GM19324 (cell line): Measurements from ENCODE around the gene PER3.
"Not testable (repeated sequence)": the region's sequence is repeated elsewhere in the genome, so short reads cannot be mapped to it uniquely, and the experiment has no call there.

Experiments
- ATAC-seq: cut with Tn5 transposase; IDR thresholded peaks from one replicate; pipeline ENCODE4 v1.9.1; 2021; ENCODE audit warnings: mild to moderate bottlenecking, moderate library complexity; ENCODE audit not compliant: unreplicated experiment, low FRiP score

Gene PER3

DNA sequence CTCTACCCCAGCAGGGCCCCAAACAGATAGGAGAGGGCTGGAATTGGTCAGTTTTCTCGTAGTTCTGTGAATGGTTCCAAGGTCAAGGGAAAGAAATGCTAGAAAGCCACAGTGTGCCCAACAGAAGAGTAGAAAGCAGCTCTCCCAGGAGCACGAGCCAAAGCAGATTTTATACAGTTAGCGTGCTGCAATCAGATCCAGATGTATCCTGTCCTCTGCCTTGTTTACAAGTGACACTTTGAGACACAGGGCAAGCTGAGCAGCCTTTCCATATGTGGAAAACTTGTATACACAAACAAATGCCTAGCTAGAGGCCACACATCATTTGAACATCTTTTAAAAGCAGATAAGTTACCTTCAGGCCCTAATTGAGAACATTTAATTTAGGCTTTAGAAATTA, 6.5 kb upstream of the PER3 start:
- ATAC-seq, result no peak

DNA sequence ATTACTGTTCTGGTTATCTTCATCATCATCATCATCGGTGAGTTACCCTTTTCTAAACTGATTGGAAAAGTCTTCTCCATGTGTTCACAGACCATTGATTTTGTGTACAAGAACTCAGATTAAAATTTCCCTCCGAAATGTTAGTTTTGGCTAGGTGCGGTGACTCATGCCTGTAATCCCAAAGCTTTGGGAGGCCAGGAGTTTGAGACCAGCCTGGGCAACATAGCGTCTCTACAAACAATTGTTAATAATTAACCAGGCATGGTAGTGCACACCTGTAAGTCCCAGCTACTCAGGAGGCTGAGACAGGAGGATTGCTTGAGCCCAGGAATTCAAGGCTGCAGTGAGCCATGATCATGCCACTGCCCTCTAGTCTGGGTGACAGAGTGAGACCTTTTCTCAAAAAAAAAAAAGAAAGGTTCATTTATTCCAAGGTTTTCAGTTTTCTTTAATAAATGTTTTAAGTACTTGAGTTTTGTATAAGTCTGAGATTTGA, 5.9 kb upstream of the PER3 start:
- ATAC-seq, result no peak

DNA sequence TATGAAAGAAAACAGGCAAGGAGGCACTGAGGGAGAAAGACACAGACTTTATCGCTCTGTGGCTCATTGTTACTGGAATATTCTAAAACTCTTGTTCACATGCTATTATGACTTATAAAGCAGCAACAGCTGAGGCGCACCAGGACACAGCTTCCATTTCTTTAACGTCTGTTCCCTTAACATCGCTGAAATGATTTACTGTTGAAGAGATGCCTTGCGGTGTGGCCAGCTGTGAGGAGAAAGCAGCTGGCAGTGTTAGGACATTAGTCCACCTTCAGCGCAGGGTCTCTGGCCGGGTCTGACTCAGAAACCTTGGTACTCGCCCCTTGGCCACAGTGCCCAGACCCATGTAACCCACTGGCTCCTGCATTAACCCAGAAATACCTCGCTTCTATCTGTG, 3.1 kb upstream of the PER3 start:
- ATAC-seq, result no peak

DNA sequence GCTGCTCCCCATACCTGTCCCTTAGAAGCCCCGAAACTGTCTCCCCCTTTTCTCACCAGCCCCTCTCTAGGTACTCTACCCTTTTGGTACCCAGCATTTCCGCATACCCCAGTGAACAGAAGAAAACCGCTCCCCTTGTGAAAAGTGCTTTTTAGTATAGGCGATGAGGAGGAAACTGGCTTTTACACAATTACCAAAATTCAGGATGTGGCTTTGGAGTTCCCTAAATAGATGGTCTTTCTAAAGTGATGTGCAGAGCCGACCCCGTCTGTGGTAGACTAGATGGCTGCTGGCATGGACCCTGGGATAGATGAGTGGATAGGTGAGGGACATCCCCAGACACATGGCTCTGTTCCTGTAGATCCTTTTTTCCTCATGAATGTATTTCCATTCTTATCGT, 2.6 kb upstream of the PER3 start:
- ATAC-seq, result no peak

DNA sequence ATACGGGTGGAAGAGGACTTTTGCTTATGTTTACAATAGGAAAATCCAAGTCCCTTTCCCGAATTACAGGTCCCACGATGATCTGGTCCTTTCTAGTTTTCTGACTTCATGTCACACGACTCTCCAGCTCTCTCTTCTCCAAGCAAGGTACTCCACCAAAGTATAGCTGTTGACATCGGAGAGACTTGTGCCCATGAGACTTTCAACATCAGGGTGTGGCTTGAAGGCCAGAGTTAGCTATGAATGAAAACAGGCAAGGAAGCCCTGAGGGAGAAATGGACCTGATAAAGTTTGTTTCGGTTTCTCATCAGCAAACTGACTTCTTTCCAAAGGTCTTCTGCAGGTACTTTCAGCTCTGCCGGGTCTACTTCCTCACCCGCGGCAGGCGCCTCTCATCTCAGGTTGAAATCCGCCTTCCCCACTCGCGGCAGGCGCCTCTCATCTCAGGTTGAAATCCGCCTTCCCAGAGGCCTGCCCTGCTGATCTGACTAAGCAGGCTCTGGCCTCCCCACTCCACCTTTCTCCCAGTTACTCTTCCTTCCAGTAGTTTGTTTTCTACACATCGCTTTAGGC, 2.1 kb upstream of the PER3 start:
- no peak for ATAC-seq

DNA sequence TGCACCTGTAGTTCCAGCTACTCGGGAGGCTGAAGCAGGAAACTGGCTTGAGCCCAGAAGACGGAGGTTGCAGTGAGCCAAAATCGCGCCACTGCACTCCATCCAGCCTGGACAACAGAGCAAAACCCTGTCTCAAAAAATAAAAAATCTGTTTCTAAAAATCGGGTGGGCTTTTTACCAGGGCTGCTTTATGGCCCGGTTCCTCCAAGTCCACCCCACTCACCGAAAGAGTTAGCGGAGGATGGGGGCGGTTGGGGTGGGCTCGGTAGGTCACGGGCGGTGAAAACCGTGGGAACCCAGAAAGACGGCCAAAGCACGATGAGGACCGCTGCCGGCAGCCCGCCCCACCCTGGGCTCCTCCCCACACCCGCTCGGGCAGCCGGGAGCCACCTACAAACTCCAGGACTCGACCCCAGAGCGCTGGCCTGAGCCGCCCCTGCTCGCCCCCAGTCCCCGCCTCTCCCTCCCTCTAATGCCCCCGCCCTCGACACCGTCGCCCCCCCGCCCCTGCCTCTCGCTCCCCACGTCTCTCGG, 846 bp upstream of the PER3 start:
- no peak for ATAC-seq

DNA sequence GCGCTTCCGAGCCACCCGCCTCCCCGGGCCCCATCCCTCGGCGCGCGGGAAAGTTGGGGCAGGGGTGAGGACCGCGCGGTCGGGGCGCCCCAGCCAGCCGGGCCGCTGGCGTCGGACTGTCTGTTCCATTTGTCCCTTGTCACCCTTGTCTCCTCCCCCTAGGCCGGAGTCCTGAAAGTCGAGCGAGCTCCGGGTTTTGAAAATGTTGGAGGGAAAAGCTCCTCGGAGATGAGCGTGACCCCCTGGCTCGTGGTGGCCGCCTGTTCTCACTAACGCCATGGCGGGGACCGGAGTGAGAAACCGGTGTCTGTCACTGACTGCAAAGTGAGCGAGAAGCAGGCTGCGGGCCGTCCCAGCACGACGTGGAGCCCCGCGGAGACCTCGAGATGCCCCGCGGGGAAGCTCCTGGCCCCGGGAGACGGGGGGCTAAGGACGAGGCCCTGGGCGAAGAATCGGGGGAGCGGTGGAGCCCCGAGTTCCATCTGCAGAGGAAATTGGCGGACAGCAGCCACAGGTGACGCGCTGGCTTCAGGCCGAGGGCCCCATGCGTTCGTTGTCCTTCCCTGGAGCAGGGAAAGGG, 491 bp downstream of the PER3 start:
- ATAC-seq, result no peak

DNA sequence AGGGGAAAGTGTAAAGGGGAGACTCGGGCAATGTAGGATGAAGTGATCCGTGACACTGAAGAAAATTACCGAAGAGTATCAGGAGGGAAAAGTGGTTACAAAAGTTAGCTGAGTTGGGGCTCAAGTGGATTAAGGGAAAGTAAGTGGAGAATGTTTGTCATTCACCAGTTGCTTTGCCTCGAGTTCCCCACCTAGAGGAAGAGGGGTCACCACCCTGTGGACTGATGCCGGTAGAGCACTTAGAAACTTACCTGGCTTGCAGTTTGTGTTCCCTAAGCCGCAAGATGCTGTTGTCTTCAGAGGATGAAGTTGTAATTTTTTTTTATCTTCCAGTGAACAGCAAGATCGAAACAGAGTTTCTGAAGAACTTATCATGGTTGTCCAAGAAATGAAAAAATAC, 1.0 kb downstream of the PER3 start:
- ATAC-seq, result no peak

DNA sequence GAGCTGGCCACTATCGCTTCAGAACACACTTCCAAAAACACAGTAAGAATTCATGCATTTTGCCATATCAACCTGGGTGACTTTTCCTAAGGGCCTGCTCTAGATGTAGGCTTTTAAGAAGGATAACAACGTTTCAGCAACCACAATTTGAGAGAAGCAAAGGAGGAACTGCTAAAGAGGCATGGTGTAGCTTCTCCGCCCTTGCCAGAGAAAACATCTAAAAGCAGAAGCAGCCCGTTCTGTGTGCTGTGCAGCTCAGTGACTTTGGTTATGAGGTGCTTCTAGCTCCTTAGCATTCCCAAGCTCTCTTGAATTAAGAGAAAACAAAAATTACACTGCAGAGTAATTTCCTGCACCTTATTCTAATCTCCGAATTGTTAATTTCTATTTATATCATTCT, 2.7 kb downstream of the PER3 start:
- no peak for ATAC-seq

DNA sequence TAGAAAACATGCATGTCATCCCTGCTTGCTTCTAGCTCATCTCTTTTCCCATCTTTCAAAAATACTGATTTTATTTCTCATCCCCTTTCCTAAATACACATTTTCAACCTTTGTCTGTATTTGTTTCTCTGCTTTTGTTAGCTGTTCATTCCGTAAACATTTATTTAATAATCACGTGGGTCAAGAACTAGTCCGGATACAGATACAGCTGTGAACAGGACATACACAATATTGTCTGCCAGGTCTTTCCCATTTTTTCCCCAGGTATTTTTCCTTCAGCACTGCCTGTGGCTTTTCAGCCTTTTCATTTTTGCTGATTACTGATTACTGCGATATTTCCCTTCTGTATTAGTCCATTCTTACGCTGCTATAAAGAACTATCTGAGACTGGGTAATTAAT, 5.7 kb downstream of the PER3 start:
- no peak for ATAC-seq

DNA sequence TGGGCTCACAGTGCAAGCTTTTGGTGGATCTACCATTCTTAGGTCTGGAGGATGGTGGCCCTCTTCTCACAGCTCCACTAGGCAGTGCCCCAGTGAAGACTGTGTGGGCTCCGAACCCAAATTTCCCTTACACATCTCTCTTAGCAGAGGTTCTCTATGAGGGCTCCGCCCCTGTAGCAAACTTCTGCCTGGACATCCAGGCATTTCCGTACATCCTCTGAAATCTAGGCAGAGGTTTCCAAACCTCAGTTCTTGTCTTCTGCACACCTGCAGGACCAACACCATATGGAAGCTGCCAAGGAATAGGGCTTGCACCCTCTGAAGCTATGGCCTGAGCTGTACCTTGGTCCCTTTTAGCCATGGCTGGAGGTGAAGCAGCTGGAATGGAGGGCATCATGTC, 6.9 kb downstream of the PER3 start:
- not testable (repeated sequence) for ATAC-seq

DNA sequence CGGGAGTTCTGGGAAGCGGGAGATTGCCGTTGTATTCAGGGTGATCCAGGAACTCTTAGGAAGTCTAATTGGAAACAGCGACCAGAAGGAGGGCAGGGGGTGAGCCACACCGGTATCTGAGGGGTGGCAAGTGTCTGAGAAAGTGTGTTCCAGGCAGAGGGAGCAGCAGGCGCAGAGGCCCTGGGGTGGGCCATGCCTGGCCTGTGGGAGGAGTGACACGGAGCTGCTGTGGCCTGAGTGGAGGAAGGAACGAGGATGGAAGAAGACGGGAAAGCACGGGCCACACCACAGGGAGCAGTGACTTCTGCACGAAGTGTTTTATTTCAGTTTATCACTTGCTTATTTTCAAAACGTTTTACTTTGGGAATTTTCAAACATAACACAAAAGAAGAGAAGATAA, 11.3 kb downstream of the PER3 start:
- no peak for ATAC-seq

DNA sequence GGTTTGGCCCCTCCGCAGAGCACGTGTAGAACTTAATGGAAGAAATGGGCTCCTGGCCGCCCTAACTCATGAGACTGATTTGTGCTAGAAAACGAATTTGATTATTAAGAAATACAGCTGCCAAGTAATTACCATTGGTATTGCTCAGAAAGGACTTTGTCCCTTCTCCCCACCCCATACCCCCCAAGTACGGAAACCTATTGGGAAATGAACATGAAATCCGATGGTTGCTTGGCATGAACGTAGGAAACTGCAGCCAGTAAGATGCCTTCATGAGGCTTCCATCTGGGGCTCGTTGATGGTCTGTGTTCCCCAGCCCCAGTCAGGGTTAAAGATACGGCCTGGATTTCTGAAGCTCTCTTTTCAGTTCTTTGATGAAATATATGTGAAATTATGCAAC, 21.4 kb downstream of the PER3 start:
- no peak for ATAC-seq

DNA sequence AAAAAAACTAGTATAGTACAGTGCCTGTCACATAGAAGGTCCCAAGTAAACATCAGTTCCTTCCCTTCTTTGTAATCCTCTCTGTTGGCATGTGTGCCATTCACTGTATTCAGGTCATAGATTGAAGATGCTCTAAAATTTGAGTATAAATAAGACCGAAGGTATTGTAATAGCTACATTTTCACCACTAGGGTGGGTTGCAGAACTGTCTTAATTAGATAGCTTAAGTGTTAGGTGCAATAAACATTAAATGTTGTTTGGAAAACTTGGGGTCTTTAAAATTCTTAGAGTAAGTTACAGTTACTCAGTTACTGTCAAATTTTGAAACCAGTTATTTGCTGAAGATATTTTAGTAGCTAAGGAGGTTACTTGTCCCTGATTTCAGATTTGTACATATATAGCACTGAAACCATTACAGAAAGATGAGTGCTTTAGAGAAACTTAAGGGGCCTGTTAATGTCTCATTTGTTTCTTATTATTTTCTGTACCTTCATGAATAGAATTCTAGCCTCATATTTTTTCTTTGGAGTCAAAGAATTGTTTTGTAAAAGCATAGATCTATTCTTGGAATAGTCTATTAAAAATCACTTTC, 24.3 kb downstream of the PER3 start:
- ATAC-seq, result no peak

DNA sequence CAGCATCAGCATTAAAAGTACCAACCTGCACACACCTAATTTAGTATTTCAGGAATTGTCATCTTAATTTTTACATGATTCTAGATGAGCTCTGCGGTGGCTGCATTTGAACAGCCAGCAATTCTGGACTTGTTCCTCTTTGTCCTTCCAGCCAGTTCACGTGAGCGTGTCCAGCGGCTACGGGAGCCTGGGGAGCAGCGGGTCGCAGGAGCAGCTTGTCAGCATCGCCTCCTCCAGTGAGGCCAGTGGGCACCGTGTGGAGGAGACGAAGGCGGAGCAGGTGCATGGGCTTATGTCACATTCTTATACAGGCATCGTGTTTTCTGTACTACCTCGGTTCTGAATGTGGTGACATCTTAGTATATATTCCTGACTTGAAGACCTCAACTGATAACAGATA, 25.7 kb downstream of the PER3 start:
- ATAC-seq, result no peak

DNA sequence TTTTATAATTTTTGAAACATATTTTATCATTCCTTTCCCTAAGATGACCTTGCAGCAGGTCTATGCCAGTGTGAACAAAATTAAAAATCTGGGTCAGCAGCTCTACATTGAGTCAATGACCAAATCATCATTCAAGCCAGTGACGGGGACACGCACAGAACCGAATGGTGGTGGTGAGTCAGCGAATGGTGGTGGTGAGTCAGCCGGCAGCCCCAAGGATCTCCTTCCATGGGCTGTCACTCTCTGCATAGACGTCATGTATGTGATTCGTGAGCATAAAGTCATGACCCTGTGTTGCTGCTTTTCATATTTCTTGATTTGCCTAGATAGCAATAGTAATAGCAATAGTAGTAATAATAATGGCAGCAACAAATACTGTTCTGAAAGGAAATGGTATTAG, 26.3 kb downstream of the PER3 start:
- ATAC-seq, result no peak

DNA sequence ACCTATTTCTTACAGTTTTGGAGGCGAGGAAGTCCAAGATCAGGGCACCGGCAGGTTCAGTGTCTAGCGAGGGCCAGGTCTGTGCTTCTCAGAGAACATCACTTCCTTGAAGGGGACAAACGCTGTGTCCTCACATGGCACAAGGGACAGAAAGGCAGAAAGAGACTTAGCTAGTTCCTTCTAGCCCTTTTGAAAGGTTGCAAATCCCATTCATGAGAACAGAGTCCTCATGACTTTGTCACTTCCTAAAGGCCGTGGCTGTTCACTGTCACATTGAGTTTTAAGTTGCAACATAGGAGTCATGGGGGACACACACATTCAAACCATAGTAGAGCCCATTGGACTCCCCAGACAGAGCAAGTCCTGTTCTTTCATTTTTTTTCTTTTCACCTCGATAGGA, 27.4 kb downstream of the PER3 start:
- no peak for ATAC-seq

DNA sequence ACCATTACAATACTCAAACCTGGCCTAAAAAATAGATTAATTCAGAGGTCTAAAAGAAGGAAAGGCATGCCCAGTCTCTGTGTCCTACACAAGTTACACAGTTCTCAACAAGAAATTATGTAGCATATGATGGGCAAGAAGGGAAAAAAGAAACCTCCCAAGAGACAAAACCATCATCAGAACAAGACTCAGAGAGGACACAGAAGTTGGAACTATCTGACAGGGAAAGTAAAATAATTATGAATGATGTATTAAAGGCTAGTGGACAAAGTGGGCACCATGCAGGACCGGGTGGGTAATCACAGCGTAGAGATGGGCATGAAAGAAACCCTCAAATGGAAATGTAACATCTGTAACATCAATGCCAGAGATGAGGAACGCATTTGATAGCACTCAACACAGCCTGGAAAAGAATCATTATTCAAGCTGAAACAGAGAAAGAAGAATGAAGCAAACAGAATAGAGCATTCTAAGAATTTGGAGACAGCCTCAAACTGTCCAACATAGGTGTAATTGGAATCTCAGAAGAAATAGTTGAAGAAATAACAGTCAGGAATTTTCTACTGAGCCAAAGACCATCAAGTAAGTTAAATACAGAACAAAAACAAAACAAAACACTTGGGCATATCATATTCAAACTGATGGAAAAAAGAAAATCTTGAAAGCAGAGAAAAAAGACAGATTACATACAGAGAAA, 29.7 kb downstream of the PER3 start:
- ATAC-seq, result no peak

DNA sequence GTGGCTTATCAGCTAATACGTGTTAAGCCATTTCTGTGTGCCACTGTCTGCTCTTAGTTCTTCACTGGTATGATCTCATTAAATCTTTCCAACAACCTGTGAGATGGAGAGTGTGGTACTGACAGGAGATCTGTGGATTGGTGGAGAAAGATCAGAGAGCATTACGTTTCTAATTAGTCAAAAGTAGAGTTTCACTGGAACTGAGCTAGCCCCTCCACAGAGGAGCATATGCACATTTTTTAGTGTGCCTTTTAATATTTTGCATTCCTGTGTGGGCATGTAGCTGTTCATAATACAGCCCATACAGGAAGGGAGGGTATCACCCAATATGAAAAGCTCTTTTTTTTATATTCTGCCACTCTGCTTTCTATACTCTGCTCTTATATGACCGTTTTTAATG, 37.2 kb downstream of the PER3 start:
- no peak for ATAC-seq

DNA sequence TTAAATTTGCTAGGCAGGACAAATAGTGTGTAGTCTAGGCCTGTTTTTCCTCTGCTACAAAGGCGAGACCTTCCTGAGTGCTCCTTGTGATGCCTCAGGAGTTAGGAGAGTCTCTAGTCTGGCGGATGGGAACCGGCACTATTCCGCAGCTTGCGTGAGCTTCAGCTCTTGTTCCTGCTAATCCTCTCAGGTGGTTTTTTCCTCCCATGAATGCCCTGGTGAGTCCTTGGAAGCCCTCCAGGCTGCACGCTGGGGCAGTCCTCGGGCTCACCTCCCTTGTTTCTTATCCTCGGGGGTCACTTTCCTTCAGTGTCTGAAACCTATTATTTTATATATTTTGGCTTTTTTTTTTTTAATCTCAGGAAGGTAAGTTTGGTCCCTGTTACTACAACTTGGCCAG, 40.6 kb downstream of the PER3 start:
- no peak for ATAC-seq

DNA sequence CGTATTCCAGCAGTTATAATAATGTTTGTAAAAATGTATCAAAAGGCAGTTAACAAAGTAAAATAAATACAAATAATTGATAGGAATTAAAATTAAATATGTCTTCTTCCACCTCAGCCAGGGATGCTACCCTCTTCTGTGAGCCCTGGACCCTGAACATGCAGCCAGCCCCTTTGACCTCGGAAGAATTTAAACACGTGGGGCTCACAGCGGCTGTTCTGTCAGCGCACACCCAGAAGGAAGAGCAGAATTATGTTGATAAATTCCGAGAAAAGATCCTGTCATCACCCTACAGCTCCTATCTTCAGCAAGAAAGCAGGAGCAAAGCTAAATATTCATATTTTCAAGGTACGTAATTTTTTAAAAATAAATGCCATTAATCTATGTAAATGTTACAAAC, 42.3 kb downstream of the PER3 start:
- no peak for ATAC-seq
